Spleen (tissue), 7 donors: ENCODE results near the gene PCCA.

Experiments
- CTCF ChIP-seq, 11 experiments: fragments of 200-600 bp in 7 of 11; fragments of 450-650 bp in 4 of 11; sonication (generic) in 4 of 11; IDR thresholded peaks in 8 of 11; conservative IDR thresholded peaks in 3 of 11; 1 replicate in 7 of 11; 2 replicates in 4 of 11; pipeline versions ENCODE4 v1.4.0 to v1.8.0; 2016 to 2021; ENCODE audit warnings: antibody characterized with exemption in 11 of 11, inconsistent platforms in 4 of 11, mild to moderate bottlenecking in 1 of 11
- POLR2A ChIP-seq, 3 donors: fragments of 450-650 bp; IDR thresholded peaks; one replicate each; pipeline ENCODE4 v1.5.1; 2017; ENCODE audit warnings: antibody characterized with exemption in 3 of 3, mild to moderate bottlenecking in 1 of 3
- POLR2AphosphoS5 ChIP-seq, 3 donors: sonication (generic); formaldehyde crosslinking; IDR thresholded peaks; one replicate each; pipeline ENCODE4 v1.5.1; 2017; ENCODE audit warnings: antibody characterized with exemption in 3 of 3
- donor health status: DM: no; HTN: no; CAD: no; lungs with moderate emphysema.
- donor health status: DM: no; HTN: no; CAD: no.
- donor health status: DM: no; HTN: no; CAD: no.

DNA sequence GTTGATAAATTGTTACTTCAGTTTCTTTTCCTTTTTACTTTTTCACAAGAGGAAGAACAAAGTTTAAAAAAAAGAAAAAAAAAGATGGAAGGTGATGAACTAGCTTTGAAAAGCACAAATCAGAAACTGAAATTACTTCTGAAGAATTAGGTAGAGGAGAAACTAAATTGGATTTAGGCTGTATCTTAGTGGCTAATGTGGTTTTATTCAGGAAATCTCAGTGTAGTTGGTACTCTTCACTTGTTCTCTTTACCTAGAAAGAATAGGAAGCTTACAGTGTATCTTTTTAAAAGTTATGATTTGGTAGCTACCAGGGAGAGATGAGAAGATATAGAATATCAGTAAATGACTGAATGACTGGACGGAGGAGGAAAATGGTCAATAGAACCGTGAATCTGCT is 252.0 kb downstream of the PCCA start:
- TF ChIP-seq CTCF (IDR thresholded peaks at IDR 0.05 in 8 of 11, conservative IDR thresholded peaks at IDR 0.05 in 3 of 11), result no peak
- no peak for TF ChIP-seq POLR2AphosphoS5 (IDR thresholded peaks at IDR 0.05)
- no peak for TF ChIP-seq POLR2A (IDR thresholded peaks at IDR 0.05)
